ENCODE data around the gene MAB21L4. TPM values are rescaled to one million over a fixed set of nuclear protein-coding genes. Genes with fewer than 3 reads are reported as not detected.

MAB21L4 gene
- total RNA-seq, 1 experiment from 2014 or later: 69.9 TPM

DNA sequence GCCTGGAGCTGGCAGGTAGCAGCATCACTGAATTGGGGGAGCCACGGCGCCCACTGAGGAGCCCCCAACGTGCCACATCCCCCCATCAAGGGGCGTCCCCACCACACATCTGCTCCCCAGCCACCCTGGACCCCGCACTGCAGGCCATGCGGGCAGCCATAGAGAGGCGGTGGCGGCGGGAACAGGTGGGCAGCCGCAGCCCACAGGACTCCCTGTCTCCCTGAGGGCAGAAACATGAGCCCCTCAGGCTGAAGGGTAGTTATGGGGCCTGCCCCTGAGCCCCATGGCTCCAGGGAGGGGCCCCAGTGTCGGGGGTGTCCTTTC, 36.7 kb upstream of the MAB21L4 start:
- Histone ChIP-seq H3K27me3 (replicated peaks; ENCODE audit: control insufficient read depth, insufficient read depth, low read length) (no peaks in the 10 kb centered on the region), H3K4me1 (no peaks in the 10 kb centered on the region), H3K36me3 (ENCODE audit: control insufficient read depth, insufficient read depth, low read length) (no peaks in the 10 kb centered on the region), H3K4me3 (ENCODE audit: low read depth, low read length) (no peak overlapping the region), H3K9me3 (no peaks in the 10 kb centered on the region)
- intact Hi-C loops (cut with micrococcal nuclease; ENCODE audit: unreplicated experiment): no loop called here
- no TSS peak for BruUV-seq (replicated peaks)
- no peak overlapping the region for H3K27ac Mint-ChIP-seq (ENCODE audit: unreplicated experiment)
- ChIA-PET CTCF (no interaction called here), POLR2A (no interaction called here)
- DNase-seq: no peak
- H3K36me3 Mint-ChIP-seq (ENCODE audit: insufficient read depth, unreplicated experiment): no peaks in the 10 kb centered on the region
- H3K4me3 Mint-ChIP-seq (ENCODE audit: unreplicated experiment): no peak overlapping the region
- no peak for TF ChIP-seq CTCF (IDR thresholded peaks at IDR 0.05; ENCODE audit: insufficient read depth in 1 of 2, low read depth in 1 of 2, low read length in 1 of 2, severe bottlenecking in 1 of 2, unreplicated experiment in 1 of 2)
- peaks cover 4% of the 10 kb centered on the region for H3K27me3 Mint-ChIP-seq (ENCODE audit: insufficient read depth, unreplicated experiment)
- no peaks in the 10 kb centered on the region for H3K9me3 Mint-ChIP-seq (ENCODE audit: unreplicated experiment)
- no peaks in the 10 kb centered on the region for H3K4me1 Mint-ChIP-seq (ENCODE audit: low read depth, unreplicated experiment)

DNA sequence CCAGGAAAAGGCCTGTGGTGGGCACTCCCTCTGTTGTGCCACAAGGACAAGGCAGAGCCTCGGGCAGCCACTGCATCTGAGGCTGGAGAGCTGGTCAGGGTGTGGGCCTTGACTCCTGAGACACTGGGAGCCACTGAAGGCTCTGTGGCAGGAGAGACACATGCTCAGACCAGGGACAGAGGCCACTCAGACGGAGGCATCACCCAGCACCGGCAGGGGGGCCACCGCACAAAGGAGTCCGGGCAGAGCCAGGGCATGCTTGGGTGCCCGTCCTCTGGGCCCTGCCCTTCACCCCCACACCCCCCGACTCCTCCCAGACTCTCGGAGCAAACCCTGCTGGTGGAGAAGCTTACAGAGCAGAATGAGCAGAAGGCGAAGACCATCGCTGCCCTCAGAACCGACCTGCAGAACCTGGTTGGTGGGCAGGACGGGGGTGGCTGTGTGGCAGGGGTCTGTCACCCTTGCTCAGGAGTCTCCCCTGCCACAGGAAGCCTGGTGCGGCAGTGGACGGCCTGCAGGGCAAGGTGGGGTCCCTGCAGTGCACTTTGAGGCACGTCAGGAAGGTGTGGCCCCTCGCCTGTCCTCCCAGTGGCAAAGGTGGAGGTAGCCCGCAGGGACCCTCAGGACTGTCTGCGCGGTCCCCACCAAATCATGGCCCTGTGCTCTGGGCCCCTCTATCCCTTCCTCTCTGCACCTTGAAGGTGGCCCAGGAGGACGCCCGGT, 36.2 kb upstream of the MAB21L4 start:
- H3K27me3 Mint-ChIP-seq (ENCODE audit: insufficient read depth, unreplicated experiment): peaks cover 4% of the 10 kb centered on the region
- ChIA-PET CTCF (no interaction called here), POLR2A (no interaction called here)
- H3K36me3 Mint-ChIP-seq (ENCODE audit: insufficient read depth, unreplicated experiment): no peaks in the 10 kb centered on the region
- H3K4me3 ChIP-seq (ENCODE audit: low read depth, low read length): no peak overlapping the region
- no peaks in the 10 kb centered on the region for H3K9me3 ChIP-seq
- intact Hi-C loops (cut with micrococcal nuclease; ENCODE audit: unreplicated experiment): no loop called here
- no peak overlapping the region for H3K4me3 Mint-ChIP-seq (ENCODE audit: unreplicated experiment)
- no peaks in the 10 kb centered on the region for H3K9me3 Mint-ChIP-seq (ENCODE audit: unreplicated experiment)
- H3K4me1 Mint-ChIP-seq (ENCODE audit: low read depth, unreplicated experiment): no peaks in the 10 kb centered on the region
- no TSS peak for BruUV-seq (replicated peaks)
- H3K4me1 ChIP-seq: no peaks in the 10 kb centered on the region
- no peaks in the 10 kb centered on the region for H3K36me3 ChIP-seq (ENCODE audit: control insufficient read depth, insufficient read depth, low read length)
- H3K27ac Mint-ChIP-seq (ENCODE audit: unreplicated experiment): no peak overlapping the region
- no peak for DNase-seq
- TF ChIP-seq CTCF (IDR thresholded peaks at IDR 0.05; ENCODE audit: insufficient read depth in 1 of 2, low read depth in 1 of 2, low read length in 1 of 2, severe bottlenecking in 1 of 2, unreplicated experiment in 1 of 2): no peak
- no peaks in the 10 kb centered on the region for H3K27me3 ChIP-seq (replicated peaks; ENCODE audit: control insufficient read depth, insufficient read depth, low read length)

DNA sequence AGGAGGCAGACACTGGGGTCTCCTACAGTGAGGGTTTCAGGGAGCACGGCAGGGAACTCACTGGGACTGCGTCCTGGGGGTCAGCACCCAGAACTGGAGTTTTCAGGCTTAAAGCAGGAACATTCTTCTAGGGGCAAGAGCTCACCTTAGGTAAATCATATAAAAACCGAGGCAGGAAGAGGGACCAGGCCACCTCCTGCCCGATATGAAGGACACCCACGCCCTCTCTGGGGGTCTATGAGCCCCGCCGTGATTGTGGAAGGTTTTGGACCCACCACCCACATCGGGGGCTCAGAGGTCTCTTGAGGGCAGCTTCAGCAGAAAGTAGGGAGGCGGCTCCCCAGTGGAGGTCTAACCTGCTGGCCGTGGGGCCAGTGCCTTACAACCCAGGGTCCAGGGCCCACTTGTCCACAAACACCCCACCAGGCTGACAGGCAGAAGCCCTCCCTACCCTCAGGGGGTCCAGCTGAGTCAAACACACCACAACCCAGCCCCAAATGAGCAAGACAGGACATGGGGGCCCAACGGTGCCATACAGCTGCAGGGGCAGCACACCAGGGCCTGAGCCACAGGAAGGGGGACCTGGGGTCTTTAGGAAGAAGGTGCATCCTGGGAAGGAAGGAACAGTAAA, 35.5 kb upstream of the MAB21L4 start:
- Histone ChIP-seq H3K4me1 (no peaks in the 10 kb centered on the region), H3K4me3 (ENCODE audit: low read depth, low read length) (no peak overlapping the region), H3K9me3 (no peaks in the 10 kb centered on the region), H3K27me3 (replicated peaks; ENCODE audit: control insufficient read depth, insufficient read depth, low read length) (no peaks in the 10 kb centered on the region), H3K36me3 (ENCODE audit: control insufficient read depth, insufficient read depth, low read length) (no peaks in the 10 kb centered on the region)
- CTCF ChIA-PET: no interaction called here
- POLR2A ChIA-PET: no interaction called here
- no TSS peak for BruUV-seq (replicated peaks)
- peaks cover 4% of the 10 kb centered on the region for H3K27me3 Mint-ChIP-seq (ENCODE audit: insufficient read depth, unreplicated experiment)
- no peaks in the 10 kb centered on the region for H3K36me3 Mint-ChIP-seq (ENCODE audit: insufficient read depth, unreplicated experiment)
- no peaks in the 10 kb centered on the region for H3K9me3 Mint-ChIP-seq (ENCODE audit: unreplicated experiment)
- no peak for DNase-seq
- no peak overlapping the region for H3K27ac Mint-ChIP-seq (ENCODE audit: unreplicated experiment)
- H3K4me3 Mint-ChIP-seq (ENCODE audit: unreplicated experiment): no peak overlapping the region
- no peaks in the 10 kb centered on the region for H3K4me1 Mint-ChIP-seq (ENCODE audit: low read depth, unreplicated experiment)
- intact Hi-C loops (cut with micrococcal nuclease; ENCODE audit: unreplicated experiment): no loop called here
- no peak for TF ChIP-seq CTCF (IDR thresholded peaks at IDR 0.05; ENCODE audit: insufficient read depth in 1 of 2, low read depth in 1 of 2, low read length in 1 of 2, severe bottlenecking in 1 of 2, unreplicated experiment in 1 of 2)

Data from Caco-2 (cell line).